ENCODE data around the gene SEMA6B. TPM values are rescaled to one million over a fixed set of nuclear protein-coding genes. Genes with fewer than 3 reads are reported as not detected.
A peak's percentile ranks its signal among the peaks of the same experiment; 100 is the strongest.
"Not testable (repeated sequence)": the region's sequence is repeated elsewhere in the genome, so short reads cannot be mapped to it uniquely, and the experiment has no call there.

Gene SEMA6B
- total RNA-seq, 1 donor from 2014 or later: 11.3 TPM

GRCh38 chr19:4567584-4568071 lies 8.1 kb upstream of the SEMA6B start:
- no peaks in the 10 kb centered on the region for H3K27me3 ChIP-seq (ENCODE audit: low read depth)
- H3K9me3 ChIP-seq: no peaks in the 10 kb centered on the region
- H3K27ac ChIP-seq: no peak overlapping the region
- peak; percentile 70 for TF ChIP-seq CTCF (IDR thresholded peaks at IDR 0.05)
- no peaks in the 10 kb centered on the region for H3K36me3 ChIP-seq
- peaks cover 8% of the 10 kb centered on the region for H3K4me1 ChIP-seq
- ATAC-seq (peak; percentile 64 to 84), DNase-seq (peak; percentile 76)
- no peak overlapping the region for H3K4me3 ChIP-seq
- intact Hi-C loops (cut with DNase I): no loop called here

- H3K36me3 ChIP-seq: no peaks in the 10 kb centered on the region
- H3K4me3 ChIP-seq: no peak overlapping the region
- H3K27me3 ChIP-seq (ENCODE audit: low read depth): no peaks in the 10 kb centered on the region
- ATAC-seq (no peak), DNase-seq (no peak)
- H3K9me3 ChIP-seq: no peaks in the 10 kb centered on the region
- peaks cover 8% of the 10 kb centered on the region for H3K4me1 ChIP-seq
- TF ChIP-seq CTCF (IDR thresholded peaks at IDR 0.05): no peak
- intact Hi-C loops (cut with DNase I): no loop called here
- H3K27ac ChIP-seq: no peak overlapping the region
These were observed 7.0 kb upstream of the SEMA6B start for GRCh38 chr19:4566402-4567051.

GRCh38 chr19:4563562-4563961 lies 4.1 kb upstream of the SEMA6B start:
- ATAC-seq: peak; percentile 52 to 78
- H3K4me3 ChIP-seq; H3K36me3 ChIP-seq; DNase-seq; H3K9me3 ChIP-seq; H3K27ac ChIP-seq; intact Hi-C loops (cut with DNase I); H3K27me3 ChIP-seq (ENCODE audit: low read depth): not testable (repeated sequence)
- H3K4me1 ChIP-seq: peaks cover 16% of the 10 kb centered on the region

GRCh38 chr19:4562085-4562484 lies 2.6 kb upstream of the SEMA6B start:
- peak; percentile 52 to 80 for ATAC-seq
- H3K9me3 ChIP-seq; DNase-seq; H3K36me3 ChIP-seq; H3K27me3 ChIP-seq (ENCODE audit: low read depth); H3K27ac ChIP-seq; H3K4me3 ChIP-seq; intact Hi-C loops (cut with DNase I): not testable (repeated sequence)
- H3K4me1 ChIP-seq: peaks cover 21% of the 10 kb centered on the region

- peak overlapping the region; percentile 57 for H3K4me3 ChIP-seq
- peaks cover 17% of the 10 kb centered on the region for H3K36me3 ChIP-seq
- no peak for ATAC-seq
- no peak overlapping the region for H3K27ac ChIP-seq
- H3K27me3 ChIP-seq (ENCODE audit: low read depth): no peaks in the 10 kb centered on the region
- intact Hi-C loops (cut with DNase I): no loop called here
- no peak for DNase-seq
- TF ChIP-seq CTCF (IDR thresholded peaks at IDR 0.05): peak; percentile 100
- H3K4me1 ChIP-seq: peaks cover 18% of the 10 kb centered on the region
- H3K9me3 ChIP-seq: no peaks in the 10 kb centered on the region
These were observed 1.2 kb downstream of the SEMA6B start for GRCh38 chr19:4557971-4558941.

- ATAC-seq (peak in 1 of 2 donors; percentile 5), DNase-seq (no peak)
- Histone ChIP-seq H3K9me3 (no peaks in the 10 kb centered on the region), H3K36me3 (peaks cover 24% of the 10 kb centered on the region), H3K4me3 (peak overlapping the region; percentile 57), H3K27me3 (ENCODE audit: low read depth) (peaks cover 1% of the 10 kb centered on the region), H3K27ac (no peak overlapping the region), H3K4me1 (peaks cover 18% of the 10 kb centered on the region)
- no peak for TF ChIP-seq CTCF (IDR thresholded peaks at IDR 0.05)
- intact Hi-C loops (cut with DNase I): no loop called here
These were observed 2.1 kb downstream of the SEMA6B start for GRCh38 chr19:4557144-4557970.
